Mesendoderm (in vitro differentiated cells): ENCODE measurements around the gene CECR2.
A peak's percentile ranks its signal among the peaks of the same experiment; 100 is the strongest.

Experiments
- DNase-seq: peaks from one replicate; pipeline ENCODE4 v3.0.0; 2013
- H2AK5ac ChIP-seq: 2 replicates; pipeline ENCODE4 v1.6.1; 2013; ENCODE audit warnings: low read length, inconsistent platforms
- H2BK120ac ChIP-seq: 2 replicates; pipeline ENCODE4 v1.6.1; 2013; ENCODE audit warnings: low read depth, mild to moderate bottlenecking, low read length, moderate library complexity, mixed read lengths
- H2BK15ac ChIP-seq: replicated peaks from 2 replicates; pipeline ENCODE4 v1.6.1; 2013; ENCODE audit warnings: low read depth, mild to moderate bottlenecking, moderate library complexity
- H2BK5ac ChIP-seq: 2 replicates; pipeline ENCODE4 v1.6.1; 2013; ENCODE audit warnings: low read length, inconsistent platforms
- H3K18ac ChIP-seq: 2 replicates; pipeline ENCODE4 v1.6.1; 2013; ENCODE audit warnings: mild to moderate bottlenecking, low read length, mixed read lengths
- H3K23ac ChIP-seq: one replicate; pipeline ENCODE4 v1.6.1; 2013; ENCODE audit warnings: low read length
- H3K27ac ChIP-seq: 2 replicates; pipeline ENCODE4 v1.5.1; 2013; ENCODE audit warnings: low read depth, mild to moderate bottlenecking, inconsistent platforms, low read length, moderate library complexity
- H3K27me3 ChIP-seq: 2 replicates; pipeline ENCODE4 v1.6.1; 2013; ENCODE audit warnings: low read length, control low read depth, mild to moderate bottlenecking, inconsistent platforms; ENCODE audit not compliant: insufficient read depth, poor library complexity
- H3K36me3 ChIP-seq: 2 replicates; pipeline ENCODE4 v1.6.1; 2013; ENCODE audit warnings: low read length, inconsistent platforms; ENCODE audit not compliant: control insufficient read depth, insufficient read depth
- H3K4ac ChIP-seq: one replicate; pipeline ENCODE4 v1.6.1; 2013; ENCODE audit warnings: low read depth, mild to moderate bottlenecking, low read length, moderate library complexity
- H3K4me1 ChIP-seq: 2 replicates; pipeline ENCODE4 v1.6.1; 2013; ENCODE audit warnings: low read depth, low read length, inconsistent platforms; ENCODE audit not compliant: control insufficient read depth
- H3K4me2 ChIP-seq: 2 replicates; pipeline ENCODE4 v1.6.1; 2013; ENCODE audit warnings: low read length
- H3K4me3 ChIP-seq: 2 replicates; pipeline ENCODE4 v1.5.1; 2013; ENCODE audit warnings: mild to moderate bottlenecking, low read length
- H3K56ac ChIP-seq: one replicate; pipeline ENCODE4 v1.6.1; 2013; ENCODE audit warnings: low read length
- H3K79me1 ChIP-seq: 2 replicates; pipeline ENCODE4 v1.6.1; 2013; ENCODE audit warnings: low read length, inconsistent platforms
- H3K79me2 ChIP-seq: 2 replicates; pipeline ENCODE4 v1.6.1; 2013; ENCODE audit warnings: mild to moderate bottlenecking, low read length; ENCODE audit not compliant: control insufficient read depth, insufficient read depth
- H3K9ac ChIP-seq: 2 replicates; pipeline ENCODE4 v1.6.1; 2013; ENCODE audit warnings: low read length, inconsistent platforms
- H4K5ac ChIP-seq: one replicate; pipeline ENCODE4 v1.6.1; 2013; ENCODE audit warnings: low read length
- H4K8ac ChIP-seq: one replicate; pipeline ENCODE4 v1.6.1; 2013; ENCODE audit warnings: low read depth, mild to moderate bottlenecking, control low read depth, low read length, moderate library complexity
- WGBS: extraction: QIAGEN DNeasy Blood & Tissue Kit; methylation state at CpG from one replicate; pipeline ENCODE4 v1.1.7; 2013; ENCODE audit warnings: low lambda C conversion rate, missing lambda C conversion rate; ENCODE audit not compliant: insufficient coverage; ENCODE audit errors: extremely low coverage; 5-methylcytosine and 5-hydroxymethylcytosine counted together

The CECR2 gene

DNA sequence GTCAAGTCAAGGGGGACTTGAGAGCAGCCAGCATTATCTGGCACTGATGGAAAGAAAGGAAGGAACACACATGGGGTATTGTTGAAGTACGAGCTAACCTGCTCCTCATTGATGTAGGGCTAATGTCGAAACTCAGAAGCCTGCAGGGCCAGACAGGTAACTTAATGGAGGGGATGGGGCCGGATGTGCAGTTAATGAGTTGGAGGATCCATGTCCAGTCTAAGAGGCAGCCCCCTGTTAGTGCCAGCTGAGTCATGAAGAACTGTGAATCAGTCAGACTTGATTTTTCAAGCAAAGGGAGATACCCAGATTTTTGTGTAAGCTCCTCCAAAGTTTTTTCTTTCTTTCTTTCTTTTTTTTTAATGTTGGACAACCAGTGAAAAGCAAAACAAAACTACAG, 65.6 kb downstream of the CECR2 start:
- Histone ChIP-seq H3K4ac (no peak overlapping the region), H3K23ac (no peak overlapping the region), H3K4me2 (no peak overlapping the region), H3K56ac (no peak overlapping the region), H3K79me2 (peaks cover 54% of the 10 kb centered on the region), H3K79me1 (peaks cover 11% of the 10 kb centered on the region), H4K5ac (no peak overlapping the region), H3K18ac (peak overlapping the region; percentile 88), H2AK5ac (no peak overlapping the region), H3K9ac (no peak overlapping the region), H2BK15ac (peak overlapping the region; percentile 65), H2BK120ac (no peak overlapping the region), H3K36me3 (no peaks in the 10 kb centered on the region), H3K27ac (no peak overlapping the region), H2BK5ac (no peak overlapping the region), H4K8ac (no peak overlapping the region), H3K4me3 (no peak overlapping the region), H3K27me3 (no peaks in the 10 kb centered on the region), H3K4me1 (peaks cover 18% of the 10 kb centered on the region)
- no CpG with 5 or more reads among the region's 3 CpGs for WGBS
- DNase-seq = no peak

DNA sequence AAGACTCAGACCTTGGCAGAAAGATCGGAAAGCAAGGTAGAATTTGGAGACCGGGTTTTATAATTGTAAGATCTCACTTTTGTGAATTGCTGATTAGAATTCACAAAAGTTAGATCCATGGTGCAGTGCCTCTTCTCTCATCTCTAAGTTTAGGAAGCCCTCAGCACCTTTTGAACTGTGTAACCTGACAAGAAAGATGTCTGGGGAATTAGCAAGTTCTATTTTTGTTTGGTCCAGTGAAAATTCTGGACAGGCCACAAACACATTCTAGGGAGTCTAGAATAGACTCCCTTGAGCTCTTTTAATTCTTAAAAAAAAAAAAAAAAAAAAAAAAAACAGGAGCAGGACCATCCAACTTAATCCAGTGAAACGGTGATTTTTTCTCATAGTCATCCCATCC, 66.1 kb downstream of the CECR2 start:
- Histone ChIP-seq H3K4ac (peak overlapping the region; percentile 16), H3K79me1 (peaks cover 11% of the 10 kb centered on the region), H2BK15ac (no peak overlapping the region), H2AK5ac (no peak overlapping the region), H4K5ac (no peak overlapping the region), H3K4me2 (no peak overlapping the region), H3K23ac (no peak overlapping the region), H3K4me3 (no peak overlapping the region), H3K4me1 (peaks cover 14% of the 10 kb centered on the region), H2BK5ac (no peak overlapping the region), H3K9ac (no peak overlapping the region), H2BK120ac (no peak overlapping the region), H3K56ac (no peak overlapping the region), H3K18ac (no peak overlapping the region), H3K27me3 (no peaks in the 10 kb centered on the region), H3K27ac (no peak overlapping the region), H4K8ac (no peak overlapping the region), H3K36me3 (no peaks in the 10 kb centered on the region), H3K79me2 (peaks cover 53% of the 10 kb centered on the region)
- no peak for DNase-seq
- WGBS = no CpG with 5 or more reads among the region's 3 CpGs

DNA sequence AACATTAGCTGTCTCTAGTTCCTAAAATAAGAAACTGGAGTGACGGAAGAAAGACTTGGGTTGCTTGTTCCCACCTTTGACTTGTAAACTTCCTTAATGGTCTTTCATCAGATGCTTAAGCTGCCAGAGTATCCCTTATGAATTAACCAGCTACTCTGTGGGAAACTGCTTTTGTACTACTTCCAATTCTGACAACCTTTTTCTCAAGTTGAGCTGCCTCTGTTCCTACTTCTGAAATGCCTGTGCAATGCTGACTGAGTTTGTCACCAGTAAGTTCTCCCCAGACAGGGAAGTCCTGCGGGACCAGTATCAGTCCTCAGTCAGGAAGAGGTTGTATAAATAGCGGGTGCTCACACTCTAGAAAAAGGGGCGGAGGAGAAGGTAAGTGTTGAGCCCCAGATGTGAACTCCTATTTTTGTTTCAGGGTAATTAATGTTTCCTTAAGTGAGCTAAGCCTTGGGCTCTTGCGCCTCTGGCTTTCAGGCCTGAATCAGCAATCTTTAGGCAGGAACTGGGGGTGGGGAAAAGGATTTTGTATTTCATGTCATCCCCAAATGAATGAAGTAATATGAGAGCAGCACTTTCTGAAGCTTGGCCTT, 67.2 kb downstream of the CECR2 start:
- peak overlapping the region; percentile 2 for H3K4ac ChIP-seq
- H3K36me3 ChIP-seq = no peaks in the 10 kb centered on the region
- peak overlapping the region; percentile 44 for H3K18ac ChIP-seq
- no CpG with 5 or more reads among the region's 5 CpGs for WGBS
- H4K5ac ChIP-seq = no peak overlapping the region
- H3K27me3 ChIP-seq = no peaks in the 10 kb centered on the region
- peak overlapping the region; percentile 29 for H3K4me2 ChIP-seq
- peaks cover 9% of the 10 kb centered on the region for H3K79me1 ChIP-seq
- no peak overlapping the region for H4K8ac ChIP-seq
- DNase-seq = no peak
- peak overlapping the region; percentile 47 for H3K9ac ChIP-seq
- H3K4me3 ChIP-seq = no peak overlapping the region
- peaks cover 52% of the 10 kb centered on the region for H3K79me2 ChIP-seq
- no peak overlapping the region for H2BK15ac ChIP-seq
- peak overlapping the region; percentile 40 for H2BK5ac ChIP-seq
- H3K56ac ChIP-seq = peak overlapping the region; percentile 61
- H3K23ac ChIP-seq = no peak overlapping the region
- H2BK120ac ChIP-seq = no peak overlapping the region
- H3K4me1 ChIP-seq = peaks cover 12% of the 10 kb centered on the region
- peak overlapping the region; percentile 89 for H3K27ac ChIP-seq
- no peak overlapping the region for H2AK5ac ChIP-seq

DNA sequence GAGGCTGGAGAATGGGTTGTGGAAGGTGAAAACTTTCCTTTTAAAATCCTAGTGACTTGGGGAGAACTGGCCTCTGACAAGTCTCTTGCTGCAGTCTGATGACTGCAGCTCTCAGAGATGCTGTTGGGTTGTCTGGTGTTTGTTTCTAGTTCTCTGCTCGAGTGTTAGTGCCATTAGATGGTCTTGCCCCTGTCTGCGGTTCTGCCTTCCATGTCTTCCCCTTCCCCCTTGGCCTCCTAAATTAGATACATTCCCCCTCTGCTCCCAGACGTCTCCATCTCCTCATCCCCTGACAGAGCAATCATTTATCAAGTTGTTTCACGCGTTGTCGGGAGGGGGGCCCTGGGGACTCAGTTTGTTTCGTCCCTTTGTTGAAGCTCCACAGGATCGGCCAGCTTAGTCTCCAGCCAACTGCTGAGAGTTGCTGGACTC, 67.7 kb downstream of the CECR2 start:
- Histone ChIP-seq H3K36me3 (no peaks in the 10 kb centered on the region), H2BK5ac (peak overlapping the region; percentile 40), H3K4me3 (no peak overlapping the region), H2BK15ac (no peak overlapping the region), H3K27me3 (no peaks in the 10 kb centered on the region), H4K8ac (no peak overlapping the region), H3K4me1 (peaks cover 12% of the 10 kb centered on the region), H3K4me2 (peak overlapping the region; percentile 29), H3K79me2 (peaks cover 49% of the 10 kb centered on the region), H3K56ac (peak overlapping the region; percentile 69), H3K23ac (no peak overlapping the region), H2BK120ac (no peak overlapping the region), H3K27ac (peak overlapping the region; percentile 89), H3K18ac (peak overlapping the region; percentile 44), H4K5ac (no peak overlapping the region), H3K9ac (peak overlapping the region; percentile 47), H2AK5ac (no peak overlapping the region), H3K79me1 (peaks cover 7% of the 10 kb centered on the region), H3K4ac (peak overlapping the region; percentile 2)
- WGBS = no CpG with 5 or more reads among the region's 8 CpGs
- DNase-seq = peak; percentile 73

DNA sequence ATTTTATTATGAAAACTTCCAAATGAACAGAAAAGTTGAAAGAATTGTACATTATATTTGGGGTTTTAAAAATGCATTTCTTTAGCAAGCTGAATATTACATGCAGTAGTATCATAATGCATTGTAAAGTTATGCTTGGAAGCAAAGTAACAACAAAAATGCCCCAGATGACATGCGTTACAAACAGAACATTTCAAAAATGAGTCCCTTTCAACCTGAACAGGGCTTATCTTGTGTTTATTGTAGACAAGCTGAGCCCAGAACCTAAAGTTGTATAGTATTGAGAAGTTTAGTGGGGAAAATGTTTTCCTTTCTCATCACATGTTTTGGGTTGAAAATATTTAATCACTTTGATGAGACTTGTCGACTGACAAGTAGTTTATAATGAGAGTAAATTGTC, 68.8 kb downstream of the CECR2 start:
- Histone ChIP-seq H3K4me2 (no peak overlapping the region), H2BK120ac (no peak overlapping the region), H3K4me1 (peaks cover 14% of the 10 kb centered on the region), H3K4ac (no peak overlapping the region), H2BK5ac (no peak overlapping the region), H4K8ac (no peak overlapping the region), H3K4me3 (no peak overlapping the region), H3K27ac (no peak overlapping the region), H3K18ac (no peak overlapping the region), H3K36me3 (no peaks in the 10 kb centered on the region), H3K9ac (no peak overlapping the region), H4K5ac (no peak overlapping the region), H3K23ac (no peak overlapping the region), H3K56ac (no peak overlapping the region), H3K79me2 (peaks cover 45% of the 10 kb centered on the region), H3K79me1 (peaks cover 7% of the 10 kb centered on the region), H2AK5ac (no peak overlapping the region), H3K27me3 (no peaks in the 10 kb centered on the region), H2BK15ac (no peak overlapping the region)
- no peak for DNase-seq
- no CpG with 5 or more reads among the region's 2 CpGs for WGBS

DNA sequence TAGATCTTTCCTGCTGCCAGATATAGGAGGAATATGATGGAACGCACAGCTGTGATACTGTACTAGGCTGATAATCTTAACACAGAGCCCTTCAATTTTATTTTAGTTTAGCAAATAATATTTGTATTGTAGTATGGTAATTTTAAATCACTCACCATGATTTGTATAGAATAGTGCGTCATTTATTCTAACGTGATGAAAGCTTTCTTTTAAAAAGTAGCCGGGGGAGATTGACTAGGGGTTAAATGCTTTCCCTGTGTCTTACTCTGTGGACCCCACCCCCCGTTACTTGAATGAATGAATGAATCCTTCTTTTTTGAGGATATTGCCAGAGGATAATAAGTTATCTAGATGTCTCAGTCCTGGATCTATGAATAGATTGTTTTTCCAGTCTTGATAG, 72.1 kb downstream of the CECR2 start:
- H3K4ac ChIP-seq = no peak overlapping the region
- H3K79me1 ChIP-seq = peaks cover 10% of the 10 kb centered on the region
- no peaks in the 10 kb centered on the region for H3K36me3 ChIP-seq
- no peak overlapping the region for H2BK120ac ChIP-seq
- no peak overlapping the region for H4K8ac ChIP-seq
- no peak overlapping the region for H2BK15ac ChIP-seq
- no CpG with 5 or more reads among the region's 5 CpGs for WGBS
- no peak overlapping the region for H4K5ac ChIP-seq
- peaks cover 50% of the 10 kb centered on the region for H3K79me2 ChIP-seq
- DNase-seq = no peak
- H2BK5ac ChIP-seq = no peak overlapping the region
- no peak overlapping the region for H3K9ac ChIP-seq
- no peak overlapping the region for H3K56ac ChIP-seq
- no peak overlapping the region for H3K18ac ChIP-seq
- no peak overlapping the region for H2AK5ac ChIP-seq
- H3K4me1 ChIP-seq = peaks cover 19% of the 10 kb centered on the region
- no peaks in the 10 kb centered on the region for H3K27me3 ChIP-seq
- no peak overlapping the region for H3K4me2 ChIP-seq
- no peak overlapping the region for H3K4me3 ChIP-seq
- no peak overlapping the region for H3K23ac ChIP-seq
- H3K27ac ChIP-seq = no peak overlapping the region
